ENCODE measurements around the gene RASA3. TPM values are rescaled to one million over a fixed set of nuclear protein-coding genes. Genes with fewer than 3 reads are reported as not detected.

RASA3 gene
- total and polyA plus RNA-seq, 2 of the 8 experiments (the other 6 are each of a cell fraction or from before 2014, with no cell fraction given), result 7.5 to 21.9 TPM

GRCh38 chr13:113930671-113931637 lies 201.5 kb downstream of the RASA3 start (continued):
- no peak for TF ChIP-seq MAFK (IDR thresholded peaks at IDR 0.05; ENCODE audit: low read depth, low read length)
- no peak for TF ChIP-seq EGR1 (IDR thresholded peaks at IDR 0.05; ENCODE audit: borderline replicate concordance, low read depth, low read length)
- no peak for TF ChIP-seq GTF2F1 (IDR thresholded peaks at IDR 0.05; ENCODE audit: borderline replicate concordance, low read depth, low read length)
- no peak for TF ChIP-seq CBX8 (IDR thresholded peaks at IDR 0.05; ENCODE audit: borderline replicate concordance, low read depth, low read length)
- no peak for TF ChIP-seq GABPA (IDR thresholded peaks at IDR 0.05; ENCODE audit: borderline replicate concordance, insufficient read depth, low read length)
- no peak for TF ChIP-seq KDM1A (IDR thresholded peaks at IDR 0.05; ENCODE audit: borderline replicate concordance, low read length)
- no peak for TF ChIP-seq RFX5 (IDR thresholded peaks at IDR 0.05; ENCODE audit: borderline replicate concordance, low read depth, low read length)
- no peak for TF ChIP-seq RAD21 (IDR thresholded peaks at IDR 0.05 in 1 of 2, conservative IDR thresholded peaks at IDR 0.05 in 1 of 2; ENCODE audit: low read depth in 2 of 2, low read length in 2 of 2)
- no peak for TF ChIP-seq CEBPB (IDR thresholded peaks at IDR 0.05; ENCODE audit: low read depth, low read length)
- TF ChIP-seq RXRA (IDR thresholded peaks at IDR 0.05; ENCODE audit: insufficient read depth, low read depth, low read length), result no peak
